Aorta (tissue), 5 donors: ENCODE measurements around the gene SORL1. TPM values are rescaled to one million over a fixed set of nuclear protein-coding genes. Genes with fewer than 3 reads are reported as not detected.

Source experiments
- ATAC-seq: fragments of 200-7000 bp; cut with Tn5 transposase; one replicate; pipeline ENCODE4 v1.9.1; 2022; ENCODE audit warnings: moderate library complexity; ENCODE audit not compliant: low FRiP score
- DNase-seq, 2 donors: peaks; one replicate each; pipeline ENCODE4 v3.0.0-alpha.2; 2020
- H3K27ac ChIP-seq, 2 donors: one replicate each; pipeline ENCODE4 v1.5.1; 2013; ENCODE audit warnings: low read length in 2 of 2, mild to moderate bottlenecking in 2 of 2, moderate library complexity in 2 of 2, control low read depth in 1 of 2, inconsistent platforms in 1 of 2, low read depth in 1 of 2
- H3K27me3 ChIP-seq, 2 donors: one replicate each; pipeline ENCODE4 v1.6.1; 2013; ENCODE audit warnings: control low read depth in 1 of 2, low read length in 1 of 2, mild to moderate bottlenecking in 1 of 2, moderate library complexity in 1 of 2; ENCODE audit not compliant: insufficient read depth in 2 of 2, control insufficient read depth in 1 of 2
- H3K36me3 ChIP-seq, 2 donors: one replicate each; pipeline ENCODE4 v1.6.1; 2013; ENCODE audit warnings: control low read depth in 1 of 2, low read length in 1 of 2, mild to moderate bottlenecking in 1 of 2; ENCODE audit not compliant: insufficient read depth in 2 of 2, control insufficient read depth in 1 of 2
- H3K4me1 ChIP-seq, 2 donors: one replicate each; pipeline ENCODE4 v1.6.1; 2013; ENCODE audit warnings: low read length in 2 of 2, control low read depth in 1 of 2, mild to moderate bottlenecking in 1 of 2, moderate library complexity in 1 of 2; ENCODE audit not compliant: insufficient read depth in 2 of 2, control insufficient read depth in 1 of 2
- H3K4me3 ChIP-seq, 2 donors: one replicate each; pipeline ENCODE4 v1.5.1; 2013; ENCODE audit warnings: low read length in 2 of 2, control low read depth in 1 of 2, mild to moderate bottlenecking in 1 of 2
- H3K9me3 ChIP-seq: one replicate; pipeline ENCODE4 v1.6.1; 2013; ENCODE audit warnings: mild to moderate bottlenecking, low read length; ENCODE audit not compliant: control insufficient read depth
- WGBS, 2 donors: extraction: QIAGEN DNeasy Blood & Tissue Kit; methylation state at CpG; one replicate each; pipeline ENCODE4 v1.1.7; 2013; 5-methylcytosine and 5-hydroxymethylcytosine counted together
- intact Hi-C, 2 donors: fragments of 100-400 bp; cut with DNase I; formaldehyde crosslinking; loops; one replicate each; pipeline versions ENCODE4 v1.14.2 to v1.15.0; 2022
- polyA plus RNA-seq, 2 donors: library from polyadenylated mRNA; stranded (reverse); fragments of 200-250 nt; gene quantifications; one replicate each; pipeline ENCODE4 v1.2.3, GENCODE V29; 2013
- total RNA-seq, 2 donors: library from RNA; stranded (reverse); fragmentation: NEBNext Ultra II Directional; extraction: Animal tissue kit (Norgen Biotek cat#: 25700); gene quantifications; one replicate each; pipeline ENCODE4 v1.2.1, GENCODE V29; 2021
- donor health status: healthy with polysubstance abuse.
- donor health status: Bipolar disorder and iron deficiency.
- donor health status: DM: no; HTN: no; CAD: no.
- donor health status: DM: no; HTN: no; CAD: no.
- donor health status: DM: yes; HTN: yes; CAD: no.

Gene SORL1
- total and polyA plus RNA-seq, 4 donors: 0.79 to 37.2 (median 18.3) TPM

GRCh38 chr11:121482231-121483129, 30.4 kb downstream of the SORL1 start:
- Histone ChIP-seq H3K36me3 (no peaks in the 10 kb centered on the region), H3K27ac (no peak overlapping the region), H3K9me3 (no peaks in the 10 kb centered on the region), H3K4me3 (no peak overlapping the region), H3K4me1 (no peaks in the 10 kb centered on the region), H3K27me3 (no peaks in the 10 kb centered on the region)
- ATAC-seq (no peak), DNase-seq (no peak)
- intact Hi-C loops: no loop called here
- WGBS, 2 donors: 94% methylated on average over 9 of the region's 9 CpGs

GRCh38 chr11:121483805-121484480, 31.8 kb downstream of the SORL1 start:
- WGBS, 2 donors: 91 to 92% methylated on average over 4 of the region's 4 CpGs
- Histone ChIP-seq H3K27ac (no peak overlapping the region), H3K27me3 (no peaks in the 10 kb centered on the region), H3K36me3 (no peaks in the 10 kb centered on the region), H3K4me3 (no peak overlapping the region), H3K4me1 (no peaks in the 10 kb centered on the region), H3K9me3 (no peaks in the 10 kb centered on the region)
- intact Hi-C loops: no loop called here
- ATAC-seq: no peak
- DNase-seq: no peak

- no peaks in the 10 kb centered on the region for H3K4me1 ChIP-seq
- no peak overlapping the region for H3K27ac ChIP-seq
- H3K27me3 ChIP-seq: no peaks in the 10 kb centered on the region
- ATAC-seq (no peak), DNase-seq (no peak)
- H3K9me3 ChIP-seq: no peaks in the 10 kb centered on the region
- no peak overlapping the region for H3K4me3 ChIP-seq
- H3K36me3 ChIP-seq: no peaks in the 10 kb centered on the region
- intact Hi-C loops: no loop called here
- WGBS, 2 donors: 89 to 91% methylated on average over 7 of the region's 7 CpGs
Measured at GRCh38 chr11:121485216-121485615, 33.1 kb downstream of the SORL1 start.

GRCh38 chr11:121486054-121486453, 33.9 kb downstream of the SORL1 start:
- 97 to 98% methylated on average over 5 of the region's 5 CpGs for WGBS, 2 donors
- intact Hi-C loops: no loop called here
- Histone ChIP-seq H3K4me1 (no peaks in the 10 kb centered on the region), H3K27me3 (no peaks in the 10 kb centered on the region), H3K36me3 (no peaks in the 10 kb centered on the region), H3K9me3 (no peaks in the 10 kb centered on the region), H3K4me3 (no peak overlapping the region), H3K27ac (no peak overlapping the region)
- ATAC-seq: no peak
- no peak for DNase-seq

- 79 to 81% methylated on average over 6 of the region's 6 CpGs for WGBS, 2 donors
- ATAC-seq (no peak), DNase-seq (no peak)
- H3K36me3 ChIP-seq: no peaks in the 10 kb centered on the region
- no peak overlapping the region for H3K27ac ChIP-seq
- intact Hi-C loops: no loop called here
- no peak overlapping the region for H3K4me3 ChIP-seq
- no peaks in the 10 kb centered on the region for H3K27me3 ChIP-seq
- no peaks in the 10 kb centered on the region for H3K9me3 ChIP-seq
- H3K4me1 ChIP-seq: no peaks in the 10 kb centered on the region
Measured at GRCh38 chr11:121487191-121487590, 35.1 kb downstream of the SORL1 start.

- WGBS, 2 donors: 8 to 20% methylated on average over 2 of the region's 2 CpGs
- no peaks in the 10 kb centered on the region for H3K4me1 ChIP-seq
- no peaks in the 10 kb centered on the region for H3K36me3 ChIP-seq
- intact Hi-C loops: no loop called here
- DNase-seq: no peak
- no peaks in the 10 kb centered on the region for H3K27me3 ChIP-seq
- no peak overlapping the region for H3K27ac ChIP-seq
- no peaks in the 10 kb centered on the region for H3K9me3 ChIP-seq
- peak; percentile 56 for ATAC-seq
- H3K4me3 ChIP-seq: no peak overlapping the region
Measured at GRCh38 chr11:121488170-121488569, 36.1 kb downstream of the SORL1 start.

- Histone ChIP-seq H3K9me3 (no peaks in the 10 kb centered on the region), H3K27me3 (no peaks in the 10 kb centered on the region), H3K27ac (no peak overlapping the region), H3K36me3 (no peaks in the 10 kb centered on the region), H3K4me3 (no peak overlapping the region), H3K4me1 (no peaks in the 10 kb centered on the region)
- ATAC-seq (no peak), DNase-seq (no peak)
- WGBS, 2 donors: 77 to 80% methylated on average over 6 of the region's 6 CpGs
- intact Hi-C loops: no loop called here
Measured at GRCh38 chr11:121488641-121489040, 36.5 kb downstream of the SORL1 start.

- Histone ChIP-seq H3K36me3 (no peaks in the 10 kb centered on the region), H3K4me3 (no peak overlapping the region), H3K4me1 (no peaks in the 10 kb centered on the region), H3K27me3 (no peaks in the 10 kb centered on the region), H3K27ac (no peak overlapping the region), H3K9me3 (no peaks in the 10 kb centered on the region)
- no peak for ATAC-seq
- 93 to 98% methylated on average over 2 of the region's 2 CpGs for WGBS, 2 donors
- intact Hi-C loops: no loop called here
- no peak for DNase-seq
Measured at GRCh38 chr11:121489823-121490222, 37.7 kb downstream of the SORL1 start.
